Measurements from ENCODE around the gene GIMAP8. TPM values are rescaled to one million over a fixed set of nuclear protein-coding genes. Genes with fewer than 3 reads are reported as not detected.
A peak's percentile ranks its signal among the peaks of the same experiment; 100 is the strongest.

The GIMAP8 gene
- total RNA-seq = 42.3 TPM
- long read RNA-seq, full-length matches to known transcripts = 78 of 127 reads
- long read RNA-seq, partial matches to known transcripts = 39 of 127 reads
- long read RNA-seq, other reads (novel, unspliced or antisense) = 10 of 127 reads

DNA sequence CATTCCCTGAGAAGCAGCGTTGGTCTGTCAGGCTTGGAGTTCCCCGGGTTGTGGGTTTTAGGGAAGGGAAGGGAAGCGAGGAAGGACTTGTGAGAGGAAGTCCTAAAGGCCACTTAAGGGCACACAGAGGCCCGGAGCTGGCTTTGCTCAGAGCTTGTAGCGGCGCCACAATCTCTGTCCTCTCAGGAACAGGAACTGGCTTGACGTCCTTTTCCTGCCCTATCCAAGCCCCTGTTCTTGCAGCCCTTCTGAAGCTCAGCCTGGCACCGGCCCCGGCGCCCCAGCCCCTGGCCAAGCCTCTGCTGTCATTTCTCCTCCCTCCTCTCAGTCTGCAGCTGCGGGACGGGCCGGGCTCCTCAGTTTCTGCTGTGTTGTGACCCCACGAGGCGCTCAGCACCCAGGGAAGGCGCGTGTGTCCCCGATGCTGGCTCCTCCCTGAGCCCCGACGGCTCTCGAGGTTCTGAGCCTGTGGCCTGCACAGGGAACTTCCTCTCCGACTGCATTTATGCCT is at the start of gene GIMAP8:
TSS of gene GIMAP8 (plus strand) at position 140 of the 511 bp plus-strand sequence. CDS start 16,069 bp downstream, outside the sequence.
- Histone ChIP-seq H3K27me3 (no peaks in the 10 kb centered on the region), H3K4me1 (peaks cover 12% of the 10 kb centered on the region), H3K4me3 (peak within 1 kb of the TSS; percentile 58), H3K27ac (peak within 1 kb of the TSS; percentile 87), H3K36me3 (no peaks in the 10 kb centered on the region), H3K9me3 (no peaks in the 10 kb centered on the region)
- intact Hi-C loops (cut with DNase I) = no loop called here
- DNase-seq = peak; percentile 81
- peak; percentile 81 for ATAC-seq
- TF ChIP-seq, protein P1, sequence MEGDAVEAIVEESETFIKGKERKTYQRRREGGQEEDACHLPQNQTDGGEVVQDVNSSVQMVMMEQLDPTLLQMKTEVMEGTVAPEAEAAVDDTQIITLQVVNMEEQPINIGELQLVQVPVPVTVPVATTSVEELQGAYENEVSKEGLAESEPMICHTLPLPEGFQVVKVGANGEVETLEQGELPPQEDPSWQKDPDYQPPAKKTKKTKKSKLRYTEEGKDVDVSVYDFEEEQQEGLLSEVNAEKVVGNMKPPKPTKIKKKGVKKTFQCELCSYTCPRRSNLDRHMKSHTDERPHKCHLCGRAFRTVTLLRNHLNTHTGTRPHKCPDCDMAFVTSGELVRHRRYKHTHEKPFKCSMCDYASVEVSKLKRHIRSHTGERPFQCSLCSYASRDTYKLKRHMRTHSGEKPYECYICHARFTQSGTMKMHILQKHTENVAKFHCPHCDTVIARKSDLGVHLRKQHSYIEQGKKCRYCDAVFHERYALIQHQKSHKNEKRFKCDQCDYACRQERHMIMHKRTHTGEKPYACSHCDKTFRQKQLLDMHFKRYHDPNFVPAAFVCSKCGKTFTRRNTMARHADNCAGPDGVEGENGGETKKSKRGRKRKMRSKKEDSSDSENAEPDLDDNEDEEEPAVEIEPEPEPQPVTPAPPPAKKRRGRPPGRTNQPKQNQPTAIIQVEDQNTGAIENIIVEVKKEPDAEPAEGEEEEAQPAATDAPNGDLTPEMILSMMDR (IDR thresholded peaks at IDR 0.05) = no peak

DNA sequence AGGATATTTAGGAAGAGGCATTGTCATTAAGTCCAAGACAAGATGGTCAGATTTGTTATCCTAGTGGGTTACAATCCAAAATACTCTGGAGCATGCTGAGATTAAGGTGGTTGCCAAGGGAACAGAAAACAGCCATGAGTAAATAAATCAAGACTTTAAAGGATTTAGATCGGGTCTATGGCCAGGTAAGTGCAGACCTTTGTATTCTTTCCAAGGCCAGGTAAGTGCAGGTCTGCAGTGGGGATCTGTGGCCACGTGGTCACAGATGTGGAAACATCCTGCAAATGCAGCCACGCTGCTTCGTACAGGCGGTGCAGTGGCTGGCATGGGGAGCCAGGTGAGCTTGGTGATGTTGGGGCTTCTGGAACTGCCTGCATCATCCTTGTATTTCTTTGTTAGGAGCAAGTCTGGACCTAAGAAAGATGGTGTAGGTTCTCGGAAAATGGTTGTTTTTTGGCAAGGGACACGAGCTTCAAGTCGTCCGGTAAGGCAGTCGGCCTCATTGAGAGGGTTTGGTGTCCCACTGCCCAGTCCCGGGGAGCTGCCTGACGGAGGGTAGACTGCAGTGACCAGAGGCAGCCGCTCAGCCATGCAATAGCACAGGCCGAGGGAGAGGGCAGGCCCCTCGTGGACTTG is 49.5 kb upstream of the GIMAP8 start:
- H3K4me1 ChIP-seq = peaks cover 13% of the 10 kb centered on the region
- TF ChIP-seq, protein P1 (IDR thresholded peaks at IDR 0.05) = no peak
- H3K27ac ChIP-seq = no peak overlapping the region
- no peaks in the 10 kb centered on the region for H3K9me3 ChIP-seq
- ATAC-seq = no peak
- no peak overlapping the region for H3K4me3 ChIP-seq
- peaks cover 6% of the 10 kb centered on the region for H3K36me3 ChIP-seq
- intact Hi-C loops (cut with DNase I) = no loop called here
- no peaks in the 10 kb centered on the region for H3K27me3 ChIP-seq
- DNase-seq = peak; percentile 48

DNA sequence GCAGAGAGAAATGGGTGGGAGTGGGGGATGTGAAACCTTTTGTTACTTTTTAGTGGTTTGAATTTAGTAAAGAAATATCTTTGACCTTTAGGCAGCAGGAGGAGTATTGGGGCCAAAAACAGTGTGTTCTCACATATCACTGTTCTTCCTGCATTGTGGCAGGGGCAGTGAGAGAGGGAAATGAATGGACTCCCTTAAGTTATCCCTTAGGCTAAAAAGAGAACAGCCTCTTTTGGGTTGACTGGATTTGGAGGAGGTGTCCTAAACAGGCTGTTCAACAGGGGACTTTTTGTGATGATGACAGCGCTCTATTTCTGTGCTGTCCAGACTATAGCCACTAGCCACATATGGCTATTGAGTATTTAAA is 49.0 kb upstream of the GIMAP8 start:
- Histone ChIP-seq H3K27me3 (no peaks in the 10 kb centered on the region), H3K4me3 (no peak overlapping the region), H3K4me1 (peaks cover 18% of the 10 kb centered on the region), H3K36me3 (peaks cover 5% of the 10 kb centered on the region), H3K9me3 (no peaks in the 10 kb centered on the region), H3K27ac (no peak overlapping the region)
- DNase-seq (no peak), ATAC-seq (no peak)
- TF ChIP-seq, protein P1 (IDR thresholded peaks at IDR 0.05) = no peak
- intact Hi-C loops (cut with DNase I) = no loop called here

DNA sequence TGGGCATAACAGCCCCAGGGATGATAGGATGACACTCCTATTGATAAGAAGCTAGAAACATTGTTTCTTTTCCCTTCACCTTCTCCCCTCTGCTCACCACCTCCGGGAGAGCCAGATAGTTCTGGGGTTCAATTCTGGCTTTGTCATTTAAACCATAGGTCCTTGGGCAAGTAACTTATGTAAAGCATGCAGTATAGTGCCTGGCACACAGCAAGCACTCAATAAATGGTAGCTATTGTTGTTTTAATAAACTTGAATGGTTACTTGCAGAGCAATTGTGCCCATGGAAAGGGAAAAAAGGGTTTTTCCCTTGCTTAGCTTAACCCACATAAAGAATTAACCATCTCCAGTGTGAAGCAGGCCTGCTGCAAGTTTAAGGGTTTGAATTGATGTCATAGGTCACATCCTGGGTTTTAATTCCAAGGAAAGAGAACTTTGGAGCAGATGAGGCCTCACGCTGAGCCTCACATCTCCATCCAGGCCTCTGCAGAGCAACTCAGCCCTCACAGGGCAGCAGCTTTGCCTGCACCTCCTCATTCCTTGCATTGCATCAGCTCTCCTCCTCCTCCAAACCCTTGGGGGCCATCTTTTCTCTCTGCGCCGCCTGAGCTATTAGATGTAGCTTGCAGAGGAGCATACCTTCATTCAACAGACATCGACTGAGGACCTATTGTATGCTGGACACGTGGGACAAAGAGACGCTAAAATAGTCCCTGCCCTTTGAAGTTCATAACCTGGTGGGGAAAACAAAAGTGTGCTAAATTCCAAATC is 48.4 kb upstream of the GIMAP8 start:
- intact Hi-C loops (cut with DNase I) = no loop called here
- TF ChIP-seq, protein P1 (IDR thresholded peaks at IDR 0.05) = no peak
- Histone ChIP-seq H3K9me3 (no peaks in the 10 kb centered on the region), H3K27me3 (no peaks in the 10 kb centered on the region), H3K4me3 (no peak overlapping the region), H3K27ac (no peak overlapping the region), H3K36me3 (no peaks in the 10 kb centered on the region), H3K4me1 (peaks cover 21% of the 10 kb centered on the region)
- DNase-seq (no peak), ATAC-seq (no peak)

DNA sequence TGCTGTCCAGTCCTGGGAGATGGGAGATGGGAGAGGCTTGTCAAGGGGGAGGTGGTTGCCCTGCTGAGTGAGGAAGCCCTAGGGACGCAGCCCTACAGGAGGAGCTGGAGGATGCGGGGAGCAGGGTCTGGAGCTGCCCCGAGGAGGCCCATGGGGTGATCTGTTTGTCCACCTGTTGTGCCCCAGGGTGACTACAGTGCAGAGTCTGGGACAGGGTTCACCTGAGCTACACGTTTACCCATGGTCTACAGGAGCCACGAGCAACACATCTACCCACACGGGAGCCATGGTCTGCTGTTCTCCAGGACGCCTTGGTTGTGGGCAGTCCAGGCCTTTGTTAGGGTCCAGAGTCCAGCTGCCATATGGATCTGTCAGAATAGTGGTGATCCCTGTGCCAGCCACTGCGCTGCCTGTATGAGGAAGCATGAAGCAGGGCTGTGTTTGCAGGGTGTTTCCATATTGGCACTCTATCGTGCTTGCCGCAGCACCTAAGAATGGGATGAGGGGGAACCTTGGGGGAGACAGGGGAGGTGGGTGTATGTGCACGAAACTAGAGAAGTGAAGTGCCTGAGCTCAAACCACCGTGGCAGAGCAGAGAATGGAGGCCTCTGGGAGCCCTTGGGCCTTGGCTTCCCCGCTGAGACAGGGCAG is 47.6 kb upstream of the GIMAP8 start:
- no peak overlapping the region for H3K27ac ChIP-seq

More for the DNA sequence above, 47.6 kb upstream of the GIMAP8 start:
- Histone ChIP-seq H3K27me3 (no peaks in the 10 kb centered on the region), H3K9me3 (no peaks in the 10 kb centered on the region), H3K36me3 (no peaks in the 10 kb centered on the region), H3K4me3 (no peak overlapping the region), H3K4me1 (peaks cover 21% of the 10 kb centered on the region)
- no peak for ATAC-seq
- DNase-seq = peak; percentile 51
- TF ChIP-seq, protein P1 (IDR thresholded peaks at IDR 0.05) = no peak
- intact Hi-C loops (cut with DNase I) = no loop called here
